ENCODE measurements around the gene KCNJ10.

KCNJ10 gene

DNA sequence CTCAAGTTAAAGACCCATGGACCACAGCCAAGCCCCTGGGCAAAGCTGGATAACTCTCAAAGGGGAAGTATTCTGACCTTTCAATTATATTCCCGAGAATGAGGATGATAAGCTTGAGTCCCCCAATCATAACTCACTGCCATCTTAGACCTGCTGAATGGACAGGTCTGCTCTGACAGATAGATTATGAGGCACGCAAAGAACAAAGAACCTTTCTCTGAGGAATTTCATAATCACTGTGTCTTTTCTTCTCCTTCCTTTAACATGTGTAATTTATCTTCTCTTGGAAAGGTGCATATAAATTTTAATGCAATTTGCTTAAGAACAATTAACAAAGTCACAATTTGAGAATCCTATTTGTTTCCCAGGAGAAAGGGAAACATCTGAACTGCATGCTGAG is 60.2 kb downstream of the KCNJ10 start:
- ATAC-seq (replicated peaks) (no peak), DNase-seq (no peak)
- Mint-ChIP-seq H3K4me3 (no peak overlapping the region), H3K36me3 (ENCODE audit: insufficient read depth) (no peaks in the 10 kb centered on the region), H3K27me3 (peaks cover 21 to 33% of the 10 kb centered on the region in 2 donors), H3K4me1 (ENCODE audit: low read depth in 2 of 2) (no peaks in the 10 kb centered on the region), H3K27ac (peak overlapping the region in 1 of 2 donors; percentile 60), H3K9me3 (no peaks in the 10 kb centered on the region)

DNA sequence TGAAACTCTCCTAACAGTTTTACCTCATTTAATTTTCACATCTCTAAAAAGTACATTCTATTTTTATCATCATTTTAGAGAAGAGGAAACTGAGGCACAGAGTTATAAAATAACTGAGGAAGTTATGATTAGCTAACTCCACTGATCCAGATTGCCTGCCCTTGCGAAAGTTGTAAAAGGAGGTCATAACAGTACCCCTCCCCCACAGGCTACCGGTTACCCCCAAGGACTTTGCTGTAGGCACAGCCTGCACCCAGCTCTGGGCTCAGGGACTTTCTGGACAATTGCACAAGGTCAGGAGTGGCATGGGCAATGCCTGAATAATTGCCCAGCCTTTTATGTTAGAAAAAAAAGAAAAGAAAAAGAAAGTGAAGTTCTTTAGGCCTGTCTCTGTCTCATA is 60.9 kb downstream of the KCNJ10 start:
- H3K27me3 Mint-ChIP-seq, result peaks cover 21 to 33% of the 10 kb centered on the region in 2 donors
- no peaks in the 10 kb centered on the region for H3K9me3 Mint-ChIP-seq
- DNase-seq (no peak), ATAC-seq (replicated peaks) (no peak)
- no peaks in the 10 kb centered on the region for H3K36me3 Mint-ChIP-seq (ENCODE audit: insufficient read depth)
- H3K4me3 Mint-ChIP-seq, result no peak overlapping the region
- H3K27ac Mint-ChIP-seq, result no peak overlapping the region
- H3K4me1 Mint-ChIP-seq (ENCODE audit: low read depth in 2 of 2), result no peaks in the 10 kb centered on the region

DNA sequence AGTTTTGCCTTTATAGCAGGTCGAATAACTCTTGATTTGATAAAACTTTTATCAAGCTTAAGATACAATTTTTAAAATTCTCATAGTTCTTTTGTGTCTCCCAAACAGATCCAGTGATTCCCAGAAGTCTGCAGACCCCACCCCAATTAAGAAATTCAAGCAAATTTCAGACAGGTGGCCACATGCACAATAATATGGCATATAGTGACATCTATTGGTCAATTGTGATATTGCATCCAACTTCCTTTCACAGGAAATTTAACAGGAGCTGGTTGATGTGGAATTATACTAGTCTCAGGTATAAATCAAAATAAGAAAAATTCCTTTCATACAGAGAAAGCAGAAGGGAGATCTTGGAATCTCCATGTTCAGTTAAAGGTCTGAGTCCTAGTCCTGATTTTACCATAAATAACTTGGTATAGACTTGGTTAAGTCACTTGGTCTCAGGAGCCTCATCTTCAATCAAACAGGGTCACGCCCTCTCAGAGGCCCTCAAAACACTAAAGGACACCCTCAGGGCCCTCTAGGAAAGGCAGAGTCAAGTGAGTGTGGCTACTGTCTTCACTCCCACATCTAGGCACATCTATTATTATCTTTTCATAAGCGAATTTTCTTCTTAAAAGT is 62.3 kb downstream of the KCNJ10 start:
- ATAC-seq (replicated peaks), result no peak
- Mint-ChIP-seq H3K4me3 (no peak overlapping the region), H3K9me3 (no peaks in the 10 kb centered on the region), H3K27ac (no peak overlapping the region), H3K36me3 (ENCODE audit: insufficient read depth) (no peaks in the 10 kb centered on the region), H3K4me1 (ENCODE audit: low read depth in 2 of 2) (no peaks in the 10 kb centered on the region), H3K27me3 (peaks cover 15 to 33% of the 10 kb centered on the region in 2 donors)
- peak in 2 of 3 experiments; percentile 7 to 12 for DNase-seq

DNA sequence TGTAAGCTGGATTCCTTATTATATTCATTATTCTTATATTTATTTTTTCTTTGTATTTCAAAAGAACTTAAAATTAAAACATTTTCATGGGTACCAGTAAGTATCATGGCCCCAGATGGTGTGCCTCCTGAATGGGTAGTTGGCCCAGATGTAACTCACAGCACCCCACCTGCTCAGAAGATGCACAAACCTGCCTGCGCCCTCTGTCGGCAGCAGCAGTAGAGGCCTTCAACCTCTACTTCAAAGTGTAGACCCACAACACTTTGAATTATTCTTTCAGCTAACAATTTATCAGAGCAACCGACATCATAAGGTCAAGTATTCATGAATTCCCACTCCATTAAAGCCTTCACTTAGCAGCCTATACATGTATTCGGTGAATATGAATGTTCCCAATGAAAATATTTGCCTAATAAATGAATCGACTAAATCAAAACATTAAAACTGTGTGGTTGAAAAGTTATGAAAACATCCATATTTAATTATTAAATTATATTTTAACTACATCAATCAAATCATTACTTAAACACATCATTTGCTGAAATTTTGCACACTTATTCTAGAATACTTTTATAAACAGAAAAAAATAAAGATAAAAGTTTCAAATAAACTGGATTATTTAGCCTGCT is 63.5 kb downstream of the KCNJ10 start:
- no peaks in the 10 kb centered on the region for H3K4me1 Mint-ChIP-seq (ENCODE audit: low read depth in 2 of 2)
- no peak overlapping the region for H3K4me3 Mint-ChIP-seq
- peak; percentile 56 to 66 (median 63) for DNase-seq
- ATAC-seq (replicated peaks), result peak; percentile 88
- peaks cover 15 to 26% of the 10 kb centered on the region in 2 donors for H3K27me3 Mint-ChIP-seq
- no peaks in the 10 kb centered on the region for H3K36me3 Mint-ChIP-seq (ENCODE audit: insufficient read depth)
- no peaks in the 10 kb centered on the region for H3K9me3 Mint-ChIP-seq
- no peak overlapping the region for H3K27ac Mint-ChIP-seq

DNA sequence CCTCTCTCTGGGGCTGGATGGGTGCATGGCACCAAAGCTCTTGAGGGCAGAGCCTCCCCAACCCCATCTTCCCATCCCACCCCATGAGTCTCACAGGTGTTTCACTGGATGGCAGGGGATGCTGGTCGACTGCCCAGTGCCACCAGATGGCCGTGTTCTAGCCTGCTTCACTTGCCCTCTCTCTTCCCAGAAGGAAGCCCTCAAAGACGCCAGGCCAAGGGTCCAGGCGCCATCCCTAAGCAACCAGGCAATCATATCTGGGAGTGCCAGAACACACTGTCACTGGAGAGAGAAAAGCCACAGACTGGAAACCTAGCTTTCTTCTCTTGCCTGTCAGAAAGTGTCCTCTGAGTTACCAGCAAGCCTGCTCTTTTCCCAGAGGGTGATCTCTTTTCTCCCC is 64.9 kb downstream of the KCNJ10 start:
- Mint-ChIP-seq H3K27me3 (peaks cover 10 to 18% of the 10 kb centered on the region in 2 donors), H3K4me3 (no peak overlapping the region), H3K9me3 (no peaks in the 10 kb centered on the region), H3K36me3 (ENCODE audit: insufficient read depth) (no peaks in the 10 kb centered on the region), H3K4me1 (ENCODE audit: low read depth in 2 of 2) (no peaks in the 10 kb centered on the region), H3K27ac (no peak overlapping the region)
- DNase-seq, result no peak
- no peak for ATAC-seq (replicated peaks)

DNA sequence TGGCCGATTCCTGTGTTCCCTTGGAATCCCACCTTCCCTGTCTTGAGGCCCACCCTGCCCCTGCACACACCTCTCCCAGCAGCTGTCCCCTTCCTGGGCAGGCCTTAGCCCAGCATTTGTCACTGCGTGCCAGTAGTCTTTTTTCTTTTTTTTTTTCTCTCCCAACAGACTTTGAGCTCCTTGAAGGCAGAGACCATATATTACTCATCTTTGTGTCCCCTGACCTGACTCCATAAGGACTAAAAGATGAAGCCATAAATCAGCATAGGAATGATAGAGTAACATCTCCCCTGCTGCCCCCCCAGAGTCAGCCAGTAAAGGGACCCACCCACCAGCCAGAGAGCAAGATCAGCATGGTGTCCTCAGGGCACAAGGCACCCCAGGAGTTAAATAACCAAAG is 65.5 kb downstream of the KCNJ10 start:
- H3K27ac Mint-ChIP-seq, result no peak overlapping the region
- no peaks in the 10 kb centered on the region for H3K36me3 Mint-ChIP-seq (ENCODE audit: insufficient read depth)
- DNase-seq (no peak), ATAC-seq (replicated peaks) (no peak)
- peaks cover 4 to 11% of the 10 kb centered on the region in 2 donors for H3K27me3 Mint-ChIP-seq
- no peak overlapping the region for H3K4me3 Mint-ChIP-seq
- no peaks in the 10 kb centered on the region for H3K4me1 Mint-ChIP-seq (ENCODE audit: low read depth in 2 of 2)
- H3K9me3 Mint-ChIP-seq, result no peaks in the 10 kb centered on the region

DNA sequence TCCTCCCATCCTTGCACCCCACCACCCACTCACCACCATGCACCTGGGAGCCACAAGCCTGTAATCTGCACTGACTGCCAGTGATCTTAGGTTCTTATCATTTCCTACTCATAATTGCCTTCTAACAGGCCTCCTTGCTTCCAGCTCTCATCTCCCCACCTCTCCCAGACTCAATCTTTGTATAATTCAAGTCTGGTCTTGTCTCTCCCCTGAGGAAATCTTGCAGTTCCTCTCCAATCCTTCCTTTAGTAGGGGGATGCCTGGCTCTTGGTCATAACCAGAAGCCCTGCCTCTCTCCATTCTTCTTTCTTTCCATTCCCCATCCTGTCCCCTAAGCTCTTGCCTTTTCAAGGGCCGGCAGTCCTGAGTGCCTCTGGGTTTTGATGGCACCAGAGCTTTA is 66.0 kb downstream of the KCNJ10 start:
- DNase-seq, result no peak
- H3K27me3 Mint-ChIP-seq, result peaks cover 0 to 7% of the 10 kb centered on the region in 2 donors
- H3K4me3 Mint-ChIP-seq, result no peak overlapping the region
- no peak for ATAC-seq (replicated peaks)
- H3K9me3 Mint-ChIP-seq, result no peaks in the 10 kb centered on the region
- no peak overlapping the region for H3K27ac Mint-ChIP-seq
- H3K4me1 Mint-ChIP-seq (ENCODE audit: low read depth in 2 of 2), result no peaks in the 10 kb centered on the region
- no peaks in the 10 kb centered on the region for H3K36me3 Mint-ChIP-seq (ENCODE audit: insufficient read depth)

DNA sequence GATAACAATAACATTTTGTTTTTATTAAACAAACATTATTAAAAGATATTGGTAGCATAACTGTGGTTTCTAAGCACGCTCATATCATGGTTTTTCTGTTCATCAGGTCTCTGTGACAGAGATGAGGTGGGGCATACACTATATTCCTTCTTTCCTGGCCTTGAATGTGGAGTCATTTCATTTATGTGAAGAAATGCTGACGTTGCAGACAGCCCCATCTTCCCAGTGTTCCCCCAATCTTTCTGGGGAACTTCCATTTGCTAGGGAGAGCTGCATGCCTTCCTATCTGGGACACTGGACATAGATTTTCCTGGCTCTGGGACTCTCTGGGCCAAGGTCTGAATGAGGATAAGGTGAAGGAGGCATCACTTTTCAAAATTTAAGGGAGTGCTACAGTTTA is 68.5 kb downstream of the KCNJ10 start:
- Mint-ChIP-seq H3K4me1 (ENCODE audit: low read depth in 2 of 2) (no peaks in the 10 kb centered on the region), H3K9me3 (no peaks in the 10 kb centered on the region), H3K36me3 (ENCODE audit: insufficient read depth) (no peaks in the 10 kb centered on the region), H3K4me3 (no peak overlapping the region), H3K27ac (no peak overlapping the region), H3K27me3 (peaks cover 0 to 10% of the 10 kb centered on the region in 2 donors)
- ATAC-seq (replicated peaks), result no peak
- DNase-seq, result no peak

DNA sequence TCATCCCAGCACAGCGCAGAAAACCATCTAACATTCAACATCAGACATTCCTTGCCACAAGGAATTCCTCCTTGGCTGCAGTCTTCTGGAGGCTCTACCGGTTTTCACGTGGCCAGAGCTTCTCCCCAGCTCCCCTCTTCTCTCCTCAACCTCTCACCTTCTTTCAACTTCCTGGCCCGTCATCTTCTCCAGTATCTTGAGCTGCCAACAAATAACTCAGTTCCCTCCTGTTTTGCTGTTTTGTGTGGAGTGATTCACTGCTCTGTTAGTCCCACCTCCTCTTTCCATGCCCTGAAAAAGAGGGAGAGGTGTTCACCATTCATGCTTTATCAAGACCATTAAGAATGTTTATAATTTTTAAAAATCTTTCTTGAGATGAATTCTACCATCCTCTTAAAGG is 70.8 kb downstream of the KCNJ10 start:
- ATAC-seq (replicated peaks) (no peak), DNase-seq (no peak)
- no peaks in the 10 kb centered on the region for H3K36me3 Mint-ChIP-seq (ENCODE audit: insufficient read depth)
- H3K9me3 Mint-ChIP-seq, result no peaks in the 10 kb centered on the region
- peaks cover 0 to 27% of the 10 kb centered on the region in 2 donors for H3K27me3 Mint-ChIP-seq
- H3K4me1 Mint-ChIP-seq (ENCODE audit: low read depth in 2 of 2), result no peaks in the 10 kb centered on the region
- H3K4me3 Mint-ChIP-seq, result no peak overlapping the region
- no peak overlapping the region for H3K27ac Mint-ChIP-seq

DNA sequence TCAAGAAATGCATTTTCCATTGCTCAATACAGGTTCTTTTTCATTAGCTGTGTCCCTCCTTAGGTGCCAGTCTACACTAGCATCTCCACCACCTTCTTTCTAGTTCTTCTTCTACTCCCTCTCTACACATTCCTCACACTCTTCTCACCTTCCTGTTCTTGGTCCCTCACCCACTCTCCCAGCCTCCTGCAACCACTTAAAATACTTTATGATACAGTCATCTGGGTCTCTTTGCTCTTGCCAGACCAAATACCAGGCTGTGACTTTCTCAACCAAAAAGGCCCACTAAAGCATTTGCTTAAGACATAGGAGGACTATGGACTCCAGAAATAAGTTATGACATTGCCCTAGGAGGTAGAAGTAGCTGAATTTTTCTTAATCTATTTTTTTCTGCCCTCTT is 73.3 kb downstream of the KCNJ10 start:
- Mint-ChIP-seq H3K4me3 (no peak overlapping the region), H3K4me1 (ENCODE audit: low read depth in 2 of 2) (no peaks in the 10 kb centered on the region), H3K36me3 (ENCODE audit: insufficient read depth) (no peaks in the 10 kb centered on the region), H3K27me3 (peaks cover 0 to 40% of the 10 kb centered on the region in 2 donors), H3K27ac (no peak overlapping the region), H3K9me3 (no peaks in the 10 kb centered on the region)
- ATAC-seq (replicated peaks) (no peak), DNase-seq (no peak)

DNA sequence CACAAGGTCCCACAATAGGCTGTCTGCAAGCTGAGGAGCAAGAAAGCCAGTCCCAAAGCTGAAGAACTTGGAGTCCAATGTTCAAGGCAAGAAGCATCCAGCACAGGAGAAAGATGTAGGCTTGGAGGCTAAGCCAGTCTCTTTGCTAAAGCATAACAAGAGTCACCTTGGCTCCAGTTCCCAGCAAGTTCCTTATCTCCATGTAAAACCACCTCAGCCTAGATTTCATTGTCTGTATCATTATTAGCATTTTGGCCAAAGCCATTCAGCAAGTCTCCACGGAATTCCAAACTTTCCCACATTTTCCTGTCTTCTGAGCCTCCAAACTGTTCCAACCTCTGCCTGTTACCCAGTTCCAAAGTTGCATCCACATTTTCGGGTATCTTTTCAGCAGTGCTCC is 75.1 kb downstream of the KCNJ10 start:
- ATAC-seq (replicated peaks), result no peak
- DNase-seq, result no peak
- Mint-ChIP-seq H3K27me3 (peaks cover 0 to 47% of the 10 kb centered on the region in 2 donors), H3K27ac (no peak overlapping the region), H3K36me3 (ENCODE audit: insufficient read depth) (no peaks in the 10 kb centered on the region), H3K4me1 (ENCODE audit: low read depth in 2 of 2) (no peaks in the 10 kb centered on the region), H3K9me3 (no peaks in the 10 kb centered on the region), H3K4me3 (no peak overlapping the region)

DNA sequence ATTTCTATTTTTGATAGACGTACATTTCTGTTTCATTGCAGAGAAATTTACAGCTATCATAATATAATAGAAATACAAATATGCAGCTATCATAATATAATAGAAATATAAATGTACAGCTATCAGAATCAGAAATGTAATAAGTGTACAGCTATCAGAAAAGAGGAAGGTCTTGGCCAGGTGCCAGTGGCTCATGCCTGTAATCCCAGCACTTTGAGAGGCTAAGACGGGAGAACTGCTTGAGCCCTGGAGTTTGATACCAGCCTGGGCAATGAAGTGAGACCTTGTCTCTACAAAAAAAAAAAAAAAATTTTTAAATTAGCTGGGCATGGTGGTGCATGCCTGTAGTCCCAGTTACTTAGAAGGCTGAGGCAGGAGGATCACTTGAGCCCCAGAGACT is 76.0 kb downstream of the KCNJ10 start:
- Mint-ChIP-seq H3K27ac (no peak overlapping the region), H3K4me3 (no peak overlapping the region), H3K4me1 (ENCODE audit: low read depth in 2 of 2) (no peaks in the 10 kb centered on the region), H3K9me3 (no peaks in the 10 kb centered on the region), H3K27me3 (peaks cover 0 to 57% of the 10 kb centered on the region in 2 donors), H3K36me3 (ENCODE audit: insufficient read depth) (no peaks in the 10 kb centered on the region)
- ATAC-seq (replicated peaks) (no peak), DNase-seq (no peak)

DNA sequence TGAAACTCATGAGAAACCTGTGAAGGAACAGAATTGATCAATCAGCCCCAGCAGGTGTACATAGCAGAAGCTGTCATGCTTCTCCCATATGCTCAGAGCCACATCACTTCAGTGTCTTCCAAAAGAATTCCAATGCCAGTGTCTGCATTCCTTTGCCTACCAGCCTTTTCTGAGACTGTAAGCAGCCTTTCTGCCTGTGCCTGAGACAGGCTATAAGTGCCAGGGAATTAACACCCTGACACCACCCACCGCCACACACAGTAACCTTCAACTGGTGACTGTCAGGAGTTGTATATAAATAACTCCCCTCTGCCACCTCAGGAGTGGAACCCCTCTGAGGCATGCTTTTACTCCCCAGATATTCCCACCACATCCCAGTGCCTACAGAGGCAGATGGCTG is 77.8 kb downstream of the KCNJ10 start:
- no peaks in the 10 kb centered on the region for H3K4me1 Mint-ChIP-seq (ENCODE audit: low read depth in 2 of 2)
- H3K27me3 Mint-ChIP-seq, result peaks cover 10 to 53% of the 10 kb centered on the region in 2 donors
- H3K9me3 Mint-ChIP-seq, result no peaks in the 10 kb centered on the region
- H3K4me3 Mint-ChIP-seq, result no peak overlapping the region
- H3K36me3 Mint-ChIP-seq (ENCODE audit: insufficient read depth), result no peaks in the 10 kb centered on the region
- ATAC-seq (replicated peaks) (no peak), DNase-seq (no peak)
- H3K27ac Mint-ChIP-seq, result no peak overlapping the region

DNA sequence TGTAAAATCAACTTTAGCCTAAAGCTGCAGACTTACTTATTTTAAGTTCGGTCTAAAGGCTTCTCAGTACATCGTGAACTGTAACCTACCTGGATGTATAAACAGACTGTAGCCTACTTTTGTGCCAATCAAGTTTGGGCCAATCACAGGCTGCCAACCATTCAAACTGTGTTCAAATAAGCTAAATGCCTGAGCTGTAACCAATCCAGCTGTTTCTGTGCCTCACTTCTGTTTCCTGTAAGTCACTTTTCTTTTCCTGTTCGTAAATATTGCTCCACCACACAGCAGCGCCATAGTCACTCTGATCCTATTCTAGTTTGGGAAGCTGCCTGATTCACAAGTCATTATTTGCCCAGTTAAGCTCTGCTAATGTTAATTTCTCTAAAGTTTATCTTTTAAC is 78.4 kb downstream of the KCNJ10 start:
- H3K27me3 Mint-ChIP-seq, result peaks cover 17 to 53% of the 10 kb centered on the region in 2 donors
- H3K27ac Mint-ChIP-seq, result no peak overlapping the region

More for the DNA sequence above, 78.4 kb downstream of the KCNJ10 start:
- Mint-ChIP-seq H3K36me3 (ENCODE audit: insufficient read depth) (no peaks in the 10 kb centered on the region), H3K4me1 (ENCODE audit: low read depth in 2 of 2) (no peaks in the 10 kb centered on the region), H3K4me3 (no peak overlapping the region), H3K9me3 (no peaks in the 10 kb centered on the region)
- no peak for DNase-seq
- no peak for ATAC-seq (replicated peaks)
